ENCODE results near the gene IDH1.

IDH1 gene

GRCh38 chr2:208186893-208187292 is 68.0 kb downstream of the IDH1 start:
- no peak for TF ChIP-seq CTCF (conservative IDR thresholded peaks at IDR 0.05)
- no peak overlapping the region for H3K27ac ChIP-seq

- no peak overlapping the region for H3K27ac ChIP-seq
- TF ChIP-seq CTCF (conservative IDR thresholded peaks at IDR 0.05), result no peak
These were observed 68.4 kb downstream of the IDH1 start for GRCh38 chr2:208186465-208186864.
